Heart left ventricle (tissue), 13 donors: ENCODE data around the gene CBL.

ENCODE experiments used
- POLR2A ChIP-seq, 2 donors: fragments of 450-650 bp; IDR thresholded peaks; one replicate each; pipeline ENCODE4 v1.6.1; 2017; ENCODE audit warnings: antibody characterized with exemption in 2 of 2, mild to moderate bottlenecking in 2 of 2, moderate library complexity in 2 of 2
- TF ChIP-seq, protein P1 (sequence below), 12 donors: fragments of 200-600 bp; sonication (generic) in 4 of 12; IDR thresholded peaks; one replicate each; pipeline versions ENCODE4 v1.5.0 to v1.8.0; 2018 to 2022; ENCODE audit warnings: antibody characterized with exemption in 12 of 12, mild to moderate bottlenecking in 5 of 12
- donor health status: ischemic (EF 13 %, LVEDD 7.1; RV severe dilation, severe dysfunction).
- donor health status: DM: no; HTN: yes; CAD: no.
- donor health status: DM: no; HTN: no; CAD: no.
- donor health status: ischemic (EF 25% LVEDD 6.9; RV normal size, moderate dysfunction).
- donor health status: ischemic (EF 25% LVEDD 5.7; RV mildly dilated, moderate dysfunction).
- donor health status: ischemic (EF 35%, LVEDD 5.7; RV mildly dilated, moderate dysfunction).
- donor health status: nonischemic (EF 11% LVEDD 7.7; RV severe dilation, severe dysfunction).
- donor health status: DM: yes; HTN: yes; CAD: no.
- donor health status: PGD.
- donor health status: ischemic (EF 29% LVEDD 5.4; RV normal size, mild dysfunction).
- donor health status: nonischemic (EF 23%, LVEDD 6.1; RV moderate dilation, normal function).

DNA sequence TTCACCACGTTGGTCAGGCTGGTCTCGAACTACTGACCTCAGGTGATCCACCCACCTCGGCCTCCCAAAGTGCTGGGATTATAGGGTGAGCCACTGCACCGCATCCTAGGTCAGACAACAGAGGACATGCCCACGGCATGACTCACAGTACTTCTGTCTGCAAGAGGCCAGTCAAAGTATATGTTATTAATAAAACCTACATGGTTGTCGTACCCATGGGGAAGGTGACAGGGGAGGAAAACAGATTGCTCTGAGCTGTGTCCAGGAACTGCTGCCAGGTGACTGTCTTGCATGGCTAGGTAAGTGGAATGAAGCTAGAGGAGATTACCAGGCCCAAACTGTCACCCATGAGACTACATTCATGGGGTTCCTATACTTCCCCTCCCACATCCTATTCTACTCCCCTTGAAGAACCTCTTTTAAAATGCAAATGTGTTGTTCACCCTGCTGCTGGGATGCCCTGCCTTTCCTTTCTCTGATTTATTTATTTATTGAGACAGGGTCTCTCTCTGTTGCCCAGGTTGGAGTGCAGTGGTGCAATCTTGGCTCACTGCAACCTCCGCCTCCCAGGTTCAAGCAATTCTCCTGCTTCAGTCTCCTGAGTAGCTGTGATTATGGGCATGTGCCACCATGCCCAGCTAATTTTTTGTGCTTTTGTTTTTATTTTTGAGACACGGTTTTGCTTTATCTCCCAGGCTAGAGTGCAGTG is 39.6 kb upstream of the CBL start:
- TF ChIP-seq, protein P1, sequence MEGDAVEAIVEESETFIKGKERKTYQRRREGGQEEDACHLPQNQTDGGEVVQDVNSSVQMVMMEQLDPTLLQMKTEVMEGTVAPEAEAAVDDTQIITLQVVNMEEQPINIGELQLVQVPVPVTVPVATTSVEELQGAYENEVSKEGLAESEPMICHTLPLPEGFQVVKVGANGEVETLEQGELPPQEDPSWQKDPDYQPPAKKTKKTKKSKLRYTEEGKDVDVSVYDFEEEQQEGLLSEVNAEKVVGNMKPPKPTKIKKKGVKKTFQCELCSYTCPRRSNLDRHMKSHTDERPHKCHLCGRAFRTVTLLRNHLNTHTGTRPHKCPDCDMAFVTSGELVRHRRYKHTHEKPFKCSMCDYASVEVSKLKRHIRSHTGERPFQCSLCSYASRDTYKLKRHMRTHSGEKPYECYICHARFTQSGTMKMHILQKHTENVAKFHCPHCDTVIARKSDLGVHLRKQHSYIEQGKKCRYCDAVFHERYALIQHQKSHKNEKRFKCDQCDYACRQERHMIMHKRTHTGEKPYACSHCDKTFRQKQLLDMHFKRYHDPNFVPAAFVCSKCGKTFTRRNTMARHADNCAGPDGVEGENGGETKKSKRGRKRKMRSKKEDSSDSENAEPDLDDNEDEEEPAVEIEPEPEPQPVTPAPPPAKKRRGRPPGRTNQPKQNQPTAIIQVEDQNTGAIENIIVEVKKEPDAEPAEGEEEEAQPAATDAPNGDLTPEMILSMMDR (IDR thresholded peaks at IDR 0.05) = no peak
- TF ChIP-seq POLR2A (IDR thresholded peaks at IDR 0.05) = no peak
